GM20000 (cell line): ENCODE results near the gene RIIAD1.
A peak's percentile ranks its signal among the peaks of the same experiment; 100 is the strongest.
"Not testable (repeated sequence)": the region's sequence is repeated elsewhere in the genome, so short reads cannot be mapped to it uniquely, and the experiment has no call there.

Experiments
- DNase-seq: peaks from one replicate; pipeline ENCODE4 v3.0.0; 2012; ENCODE audit warnings: low spot score
- TF ChIP-seq, protein P1 (sequence below): IDR thresholded peaks from 2 replicates; pipeline ENCODE4 v1.5.1; 2012; ENCODE audit warnings: mild to moderate bottlenecking, control low read depth; ENCODE audit errors: extremely low read depth, missing control alignments

The RIIAD1 gene, protein sequence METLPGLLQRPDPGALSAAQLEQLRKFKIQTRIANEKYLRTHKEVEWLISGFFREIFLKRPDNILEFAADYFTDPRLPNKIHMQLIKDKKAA

DNA sequence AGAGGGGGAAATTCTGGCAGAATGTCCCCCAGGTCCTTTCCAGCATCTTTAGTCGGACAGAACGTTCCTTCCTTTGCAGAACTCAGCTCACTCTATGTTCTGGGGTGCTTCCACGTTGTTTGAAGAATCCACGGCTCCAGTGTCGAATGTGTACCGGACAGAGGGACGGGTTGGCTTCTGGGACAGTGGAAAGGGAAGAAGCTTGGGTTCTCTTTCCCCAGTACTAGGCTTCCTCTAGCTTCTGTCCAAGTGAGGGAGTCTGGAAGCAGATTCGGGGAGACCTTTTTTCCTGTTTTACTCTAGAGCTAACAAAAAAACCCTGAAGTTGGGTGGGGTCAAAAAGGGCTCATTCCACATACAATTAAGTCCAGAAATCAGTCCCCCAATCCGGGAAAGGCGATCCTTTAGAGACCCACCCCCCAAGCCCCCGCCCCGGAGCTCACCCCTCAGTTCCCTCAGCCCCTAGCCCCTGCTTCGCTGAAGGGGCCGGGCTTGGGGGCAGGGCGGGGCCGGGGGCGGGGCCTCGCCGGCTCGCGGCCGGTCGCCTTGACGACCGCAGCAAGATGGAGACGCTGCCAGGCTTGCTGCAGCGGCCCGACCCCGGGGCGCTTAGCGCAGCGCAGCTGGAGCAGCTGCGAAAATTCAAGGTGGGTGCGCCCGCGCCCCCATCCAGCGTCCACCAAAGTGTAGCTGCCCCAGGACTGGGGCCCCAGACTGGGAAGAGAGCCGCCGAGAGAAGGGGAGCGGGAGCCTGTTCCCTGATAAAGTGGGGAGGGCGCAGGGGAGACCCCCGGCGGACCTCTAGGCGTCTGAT is at the start of gene RIIAD1:
RIIAD1 (plus strand) TSS at position 549 of the 814 bp plus-strand sequence; CDS start at position 564, 15 bp downstream.
- peak; percentile 90 for DNase-seq
- TF ChIP-seq, protein P1, sequence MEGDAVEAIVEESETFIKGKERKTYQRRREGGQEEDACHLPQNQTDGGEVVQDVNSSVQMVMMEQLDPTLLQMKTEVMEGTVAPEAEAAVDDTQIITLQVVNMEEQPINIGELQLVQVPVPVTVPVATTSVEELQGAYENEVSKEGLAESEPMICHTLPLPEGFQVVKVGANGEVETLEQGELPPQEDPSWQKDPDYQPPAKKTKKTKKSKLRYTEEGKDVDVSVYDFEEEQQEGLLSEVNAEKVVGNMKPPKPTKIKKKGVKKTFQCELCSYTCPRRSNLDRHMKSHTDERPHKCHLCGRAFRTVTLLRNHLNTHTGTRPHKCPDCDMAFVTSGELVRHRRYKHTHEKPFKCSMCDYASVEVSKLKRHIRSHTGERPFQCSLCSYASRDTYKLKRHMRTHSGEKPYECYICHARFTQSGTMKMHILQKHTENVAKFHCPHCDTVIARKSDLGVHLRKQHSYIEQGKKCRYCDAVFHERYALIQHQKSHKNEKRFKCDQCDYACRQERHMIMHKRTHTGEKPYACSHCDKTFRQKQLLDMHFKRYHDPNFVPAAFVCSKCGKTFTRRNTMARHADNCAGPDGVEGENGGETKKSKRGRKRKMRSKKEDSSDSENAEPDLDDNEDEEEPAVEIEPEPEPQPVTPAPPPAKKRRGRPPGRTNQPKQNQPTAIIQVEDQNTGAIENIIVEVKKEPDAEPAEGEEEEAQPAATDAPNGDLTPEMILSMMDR, result no peak

DNA sequence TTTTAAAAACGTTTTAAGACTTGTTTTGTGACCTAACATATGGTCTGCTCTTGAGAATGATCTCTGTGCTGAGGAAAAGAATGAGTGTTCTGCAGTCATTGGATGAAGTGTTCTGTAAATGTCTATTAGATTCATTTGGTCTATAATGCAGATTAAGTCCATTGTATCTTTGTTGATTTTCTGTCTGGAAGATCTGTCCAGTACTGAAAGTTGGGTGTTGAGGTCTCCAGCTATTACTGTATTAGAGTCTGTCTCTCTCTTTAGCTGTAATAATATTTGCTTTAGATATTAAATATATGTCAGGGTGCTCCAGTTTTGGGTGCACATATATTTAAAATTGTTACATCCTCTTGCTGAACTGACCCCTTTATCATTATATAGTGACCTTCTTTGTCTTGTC is 47.9 kb upstream of the RIIAD1 start:
- TF ChIP-seq, protein P1, result no peak
- no peak for DNase-seq

DNA sequence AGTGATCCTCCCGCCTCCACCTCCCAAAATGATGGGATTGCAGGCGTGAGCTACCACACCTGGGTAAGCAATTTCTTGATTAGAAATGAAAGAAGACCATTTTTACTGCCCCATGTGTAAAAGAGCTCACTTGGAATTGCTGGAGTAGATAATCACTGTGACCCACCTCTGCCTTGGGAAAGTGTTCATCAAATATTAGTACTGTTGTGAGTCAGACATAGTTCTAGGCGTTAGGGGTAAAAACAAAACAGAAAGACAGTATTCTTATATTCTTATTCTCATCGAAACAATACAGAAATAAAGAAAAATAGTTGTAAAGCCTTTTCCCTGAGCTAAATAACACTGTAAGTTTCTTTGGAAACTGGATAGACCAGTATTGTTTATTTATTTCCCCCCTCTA is 40.9 kb upstream of the RIIAD1 start:
- TF ChIP-seq, protein P1, result no peak
- DNase-seq, result no peak

DNA sequence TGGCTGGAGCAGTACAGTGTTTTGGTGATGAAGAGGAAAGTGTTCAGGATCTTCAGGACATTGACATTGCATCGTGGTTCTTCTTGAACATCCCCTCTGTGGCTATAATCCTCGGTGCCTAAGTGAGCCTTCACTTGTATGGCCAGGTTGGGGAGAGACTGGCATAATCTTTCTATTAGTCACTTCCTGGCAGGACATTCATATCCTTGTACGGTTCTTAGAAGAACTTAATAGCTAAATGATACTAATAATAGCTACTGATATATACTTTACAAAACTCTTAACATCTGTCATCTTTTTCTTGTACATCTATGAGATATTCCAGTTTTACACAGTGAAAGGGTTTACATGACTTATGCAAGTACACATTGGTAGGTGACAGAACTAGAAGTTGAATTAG is 40.5 kb upstream of the RIIAD1 start:
- TF ChIP-seq, protein P1, result no peak
- DNase-seq, result no peak

DNA sequence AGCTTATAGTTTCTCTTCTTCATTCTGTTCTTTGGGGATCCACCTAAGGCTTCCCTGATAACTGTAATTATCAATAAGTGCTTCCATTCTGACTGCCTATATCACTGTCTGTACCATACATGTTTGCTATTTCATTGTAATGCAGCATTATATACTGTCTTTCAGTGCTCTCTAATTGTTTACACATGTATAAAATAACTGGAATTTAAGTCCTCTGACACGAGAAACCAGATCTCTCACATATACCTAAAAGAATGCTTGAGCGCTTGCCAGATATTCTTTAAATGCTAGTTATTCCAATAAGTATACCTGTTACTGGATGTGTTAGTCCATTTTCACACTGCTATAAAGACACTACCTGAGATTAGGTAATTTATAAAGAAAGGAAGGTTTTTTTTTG is 39.4 kb upstream of the RIIAD1 start:
- no peak for DNase-seq
- TF ChIP-seq, protein P1, result no peak

DNA sequence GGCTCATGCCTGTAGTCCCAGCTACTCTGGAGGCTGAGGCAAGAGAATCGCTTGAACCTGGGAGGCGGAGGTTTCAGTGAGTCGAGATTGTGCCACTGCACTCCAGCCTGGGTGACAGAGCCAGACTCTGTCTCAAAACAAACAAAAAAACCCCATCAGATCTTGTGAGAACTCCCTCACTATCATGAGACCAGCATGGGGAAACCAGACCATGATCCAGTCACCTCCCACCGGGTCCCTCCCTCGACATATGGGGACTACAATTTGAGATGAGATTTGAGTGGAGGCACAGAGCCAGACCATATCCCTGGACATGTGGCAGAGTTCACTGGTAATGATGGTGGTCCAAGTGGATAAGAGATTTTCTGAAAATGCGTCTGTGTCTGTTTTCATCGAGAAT is 38.4 kb upstream of the RIIAD1 start:
- DNase-seq, result not testable (repeated sequence)

DNA sequence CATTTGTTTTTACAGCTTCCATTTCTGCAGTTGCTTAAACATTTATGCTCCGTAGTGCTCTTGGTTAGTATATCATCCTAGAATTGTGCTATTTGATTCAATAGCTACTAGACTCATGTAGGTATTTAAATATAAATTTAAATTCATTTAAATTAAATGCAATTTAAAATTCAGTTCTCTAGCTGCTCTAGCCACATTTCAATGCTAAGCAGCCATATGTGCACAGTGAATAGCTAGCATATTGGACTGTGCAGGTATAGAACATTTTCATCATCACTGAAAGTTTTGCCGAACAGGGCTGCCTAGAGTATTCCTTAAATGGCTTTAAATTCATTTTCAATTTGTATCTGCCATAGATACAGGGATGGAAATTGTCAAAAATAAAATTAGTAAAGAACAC is 37.2 kb upstream of the RIIAD1 start:
- TF ChIP-seq, protein P1, result no peak
- no peak for DNase-seq

DNA sequence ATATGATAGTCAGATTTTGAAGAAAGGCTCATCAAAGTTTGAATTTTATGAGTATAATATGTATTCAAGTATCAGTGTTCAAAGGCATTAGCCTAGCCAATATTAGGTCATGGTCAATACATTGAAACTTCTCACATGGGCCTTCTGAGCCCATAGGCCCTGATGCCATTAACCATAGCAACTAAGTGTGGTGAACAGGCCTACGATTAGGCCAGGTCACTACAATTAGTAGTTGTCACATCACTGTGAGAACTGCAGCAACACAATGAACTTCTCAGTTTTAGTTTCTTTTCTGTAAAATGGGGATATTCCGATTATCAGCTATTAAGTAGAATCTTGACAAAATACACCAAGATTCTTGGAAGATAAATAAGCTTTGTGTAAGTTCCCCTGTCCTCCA is 34.8 kb upstream of the RIIAD1 start:
- TF ChIP-seq, protein P1, result no peak

More for the DNA sequence above, 34.8 kb upstream of the RIIAD1 start:
- no peak for DNase-seq
